ENCODE results near the gene CELSR1. TPM values are rescaled to one million over a fixed set of nuclear protein-coding genes. Genes with fewer than 3 reads are reported as not detected.
A peak's percentile ranks its signal among the peaks of the same experiment; 100 is the strongest.

Gene CELSR1
- total and polyA plus RNA-seq, 5 donors: 5.5 to 7.9 (median 5.7) TPM

DNA sequence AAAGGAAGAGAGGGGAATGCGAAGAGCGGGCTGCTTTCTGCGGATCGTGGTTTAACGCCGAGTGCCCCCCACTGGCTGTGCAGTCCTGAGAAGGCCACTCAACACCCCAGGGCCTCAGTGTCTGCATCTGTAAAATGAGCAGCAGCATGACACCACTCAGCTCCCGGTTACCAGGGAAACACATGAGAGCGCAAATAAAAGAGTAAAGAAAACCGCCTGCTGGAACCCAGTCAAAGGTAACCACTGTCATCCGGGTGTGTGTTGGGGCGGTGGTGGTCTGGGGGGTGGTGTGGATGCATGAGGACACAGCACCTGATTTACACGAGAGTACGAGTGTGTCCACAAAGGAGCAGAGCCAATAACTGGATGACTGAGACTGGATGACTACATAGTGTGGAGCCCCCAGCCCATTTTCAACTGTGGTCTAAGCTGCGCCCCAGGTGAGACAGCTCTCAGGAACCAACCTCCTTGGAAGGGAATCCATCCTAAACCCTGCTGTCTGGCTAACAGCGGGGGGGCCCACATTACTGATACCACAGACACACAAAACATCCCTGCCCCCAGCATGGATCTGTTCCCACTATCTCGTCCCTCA is 5.7 kb downstream of the CELSR1 start:
- Histone ChIP-seq H3K9me3 (ENCODE audit: control insufficient read depth, low read length) (no peaks in the 10 kb centered on the region), H3K27ac (ENCODE audit: low read length) (no peak overlapping the region), H3K27me3 (ENCODE audit: control insufficient read depth, insufficient read depth) (no peaks in the 10 kb centered on the region), H3K4me3 (ENCODE audit: low read length) (no peak overlapping the region), H3K4me1 (ENCODE audit: control insufficient read depth, insufficient read depth, low read length) (no peaks in the 10 kb centered on the region)
- DNase-seq (peak in 1 of 3 donors; percentile 12), ATAC-seq (no peak)
- intact Hi-C loops (cut with DNase I): no loop called here
- WGBS: 86% methylated on average over 16 of the region's 16 CpGs

DNA sequence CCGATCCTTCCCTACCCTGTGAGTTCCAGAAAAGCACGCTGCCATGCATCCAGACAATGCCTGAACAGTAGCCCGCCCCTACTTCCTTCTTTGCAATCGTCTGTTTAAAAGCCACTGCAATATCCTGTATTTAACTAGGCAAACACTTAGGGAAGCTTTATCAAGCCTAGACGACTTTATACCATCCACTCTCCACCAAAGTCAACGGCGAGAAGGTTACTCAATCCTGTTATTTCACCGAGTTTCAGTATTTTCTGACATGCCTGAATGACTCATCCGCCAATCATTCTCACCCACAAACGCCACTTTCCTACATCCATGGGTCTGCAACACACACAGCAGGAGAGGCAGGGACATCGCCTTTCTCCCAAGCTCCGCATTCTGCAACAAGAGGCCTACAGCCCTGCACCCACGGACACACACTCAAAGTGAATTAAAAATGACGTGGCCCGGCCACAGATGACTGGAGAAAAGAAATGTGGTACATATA is 9.3 kb downstream of the CELSR1 start:
- 59% methylated on average over 15 of the region's 15 CpGs for WGBS
- intact Hi-C loops (cut with DNase I): no loop called here
- H3K9me3 ChIP-seq (ENCODE audit: control insufficient read depth, low read length): no peaks in the 10 kb centered on the region
- no peak overlapping the region for H3K4me3 ChIP-seq (ENCODE audit: low read length)
- no peak overlapping the region for H3K27ac ChIP-seq (ENCODE audit: low read length)
- DNase-seq (peak in 1 of 3 donors; percentile 10), ATAC-seq (peak in 1 of 2 donors; percentile 14)
- H3K27me3 ChIP-seq (ENCODE audit: control insufficient read depth, insufficient read depth): no peaks in the 10 kb centered on the region
- no peaks in the 10 kb centered on the region for H3K4me1 ChIP-seq (ENCODE audit: control insufficient read depth, insufficient read depth, low read length)

DNA sequence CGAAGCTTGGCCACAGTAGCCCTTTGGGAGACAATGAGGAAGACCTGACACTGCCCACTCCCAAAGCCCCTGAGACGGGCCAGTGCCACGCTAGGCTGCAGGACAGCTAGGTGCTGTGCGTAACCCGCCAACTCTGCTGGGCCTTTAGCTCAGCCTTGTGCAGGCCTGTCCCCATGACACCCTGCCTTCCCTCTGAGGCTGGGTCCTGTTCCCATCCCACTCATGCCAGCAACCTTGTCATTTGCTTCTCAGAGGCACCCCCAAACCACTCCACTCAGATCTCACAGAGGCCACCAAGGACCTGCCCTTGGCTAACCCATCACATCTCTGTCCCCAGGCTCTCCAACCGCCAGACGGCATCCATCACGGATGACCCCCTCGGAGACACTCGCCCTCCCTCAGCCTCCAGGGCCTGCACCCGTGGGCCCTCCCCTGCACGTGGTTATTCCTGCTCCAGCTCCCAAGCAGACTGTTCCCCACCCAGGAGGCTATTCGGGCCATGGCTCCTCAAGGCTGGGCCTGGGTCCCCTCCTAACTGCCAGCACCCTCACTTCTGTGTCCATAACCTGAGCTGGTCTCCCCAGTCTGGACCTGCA is 11.1 kb downstream of the CELSR1 start:
- Histone ChIP-seq H3K4me1 (ENCODE audit: control insufficient read depth, insufficient read depth, low read length) (no peaks in the 10 kb centered on the region), H3K27ac (ENCODE audit: low read length) (no peak overlapping the region), H3K27me3 (ENCODE audit: control insufficient read depth, insufficient read depth) (no peaks in the 10 kb centered on the region), H3K9me3 (ENCODE audit: control insufficient read depth, low read length) (no peaks in the 10 kb centered on the region), H3K4me3 (ENCODE audit: low read length) (no peak overlapping the region)
- DNase-seq (peak in 1 of 3 donors; percentile 24), ATAC-seq (no peak)
- WGBS: 84% methylated on average over 13 of the region's 13 CpGs
- intact Hi-C loops (cut with DNase I): no loop called here

DNA sequence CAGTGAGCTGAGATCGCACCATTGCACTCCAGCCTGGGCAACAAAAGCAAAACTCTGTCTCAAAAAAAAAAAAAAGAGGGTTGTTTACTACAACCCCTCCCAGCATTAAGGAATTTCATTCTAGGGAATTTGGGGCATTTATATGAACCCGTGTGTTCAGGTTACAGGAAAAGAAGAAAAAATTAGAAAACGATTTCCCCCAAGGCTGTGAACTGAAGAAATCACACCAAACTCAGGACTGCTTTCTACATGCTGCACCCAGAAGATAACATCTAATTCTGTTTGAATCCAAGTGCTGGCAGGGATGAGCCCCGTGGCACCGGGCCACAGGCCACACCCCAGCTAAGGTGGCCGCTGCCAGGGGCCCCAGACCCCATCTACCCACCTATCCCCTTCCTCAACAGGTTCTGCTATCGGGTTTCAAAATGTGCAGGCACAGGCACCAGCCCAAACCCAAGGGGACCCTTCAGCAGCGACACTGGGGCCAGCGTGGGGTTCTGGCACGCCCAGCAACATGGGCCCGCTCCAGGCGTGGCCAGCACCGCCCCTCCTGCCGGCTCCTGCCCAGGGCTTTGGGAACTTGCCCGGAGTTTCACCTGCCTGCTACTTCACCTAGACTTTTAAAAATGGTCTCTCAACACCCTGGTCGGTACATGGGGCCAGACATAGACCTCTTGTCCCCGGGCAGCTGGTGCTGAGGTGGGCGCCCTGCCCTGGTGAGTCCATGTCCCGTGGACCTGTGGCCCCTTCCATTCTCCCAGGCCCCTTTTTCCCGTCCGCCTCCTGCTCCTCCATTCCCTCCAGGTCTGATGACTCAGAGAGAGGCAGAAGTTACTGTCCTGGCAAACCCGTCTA is 11.8 kb downstream of the CELSR1 start:
- ATAC-seq (no peak), DNase-seq (peak in 2 of 3 donors; percentile 25 to 36)
- 81% methylated on average over 22 of the region's 22 CpGs for whole genome bisulfite sequencing
- H3K4me1 ChIP-seq (ENCODE audit: control insufficient read depth, insufficient read depth, low read length): no peaks in the 10 kb centered on the region
- intact Hi-C loops (cut with DNase I): no loop called here
- no peak overlapping the region for H3K27ac ChIP-seq (ENCODE audit: low read length)
- H3K9me3 ChIP-seq (ENCODE audit: control insufficient read depth, low read length): no peaks in the 10 kb centered on the region
- H3K27me3 ChIP-seq (ENCODE audit: control insufficient read depth, insufficient read depth): no peaks in the 10 kb centered on the region
- H3K4me3 ChIP-seq (ENCODE audit: low read length): no peak overlapping the region

DNA sequence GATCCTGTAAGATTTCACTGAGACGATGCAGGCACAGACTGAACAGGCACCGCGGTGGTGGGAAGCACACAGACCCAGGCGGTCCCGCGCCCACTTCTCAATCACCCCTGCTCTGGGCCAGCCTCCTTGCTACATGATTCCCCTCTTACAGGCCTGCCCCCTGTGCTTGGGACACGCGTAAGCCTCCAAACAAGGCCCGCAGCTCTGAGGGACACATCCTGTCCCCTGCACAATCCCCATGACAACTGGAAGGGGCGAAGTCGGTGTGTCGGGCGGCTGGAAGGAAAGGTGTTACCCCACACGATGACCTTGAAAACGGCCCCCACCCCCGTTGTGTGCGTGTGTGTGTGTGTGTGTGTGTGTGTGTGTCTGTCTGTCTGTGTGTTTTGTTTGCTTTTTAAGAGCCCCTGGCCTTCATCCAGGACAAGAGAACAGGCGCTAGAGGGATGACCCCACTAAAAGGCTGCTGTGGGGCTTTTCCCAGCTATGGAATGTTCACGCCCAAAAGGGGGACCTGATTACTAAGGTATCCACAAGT is 13.1 kb downstream of the CELSR1 start:
- intact Hi-C loops (cut with DNase I): no loop called here
- 52% methylated on average over 19 of the region's 19 CpGs for whole genome bisulfite sequencing
- no peaks in the 10 kb centered on the region for H3K9me3 ChIP-seq (ENCODE audit: control insufficient read depth, low read length)
- H3K27ac ChIP-seq (ENCODE audit: low read length): no peak overlapping the region
- ATAC-seq (peak in 1 of 2 donors; percentile 20), DNase-seq (peak in 2 of 3 donors; percentile 22 to 39)
- no peak overlapping the region for H3K4me3 ChIP-seq (ENCODE audit: low read length)
- H3K4me1 ChIP-seq (ENCODE audit: control insufficient read depth, insufficient read depth, low read length): no peaks in the 10 kb centered on the region
- H3K27me3 ChIP-seq (ENCODE audit: control insufficient read depth, insufficient read depth): no peaks in the 10 kb centered on the region

DNA sequence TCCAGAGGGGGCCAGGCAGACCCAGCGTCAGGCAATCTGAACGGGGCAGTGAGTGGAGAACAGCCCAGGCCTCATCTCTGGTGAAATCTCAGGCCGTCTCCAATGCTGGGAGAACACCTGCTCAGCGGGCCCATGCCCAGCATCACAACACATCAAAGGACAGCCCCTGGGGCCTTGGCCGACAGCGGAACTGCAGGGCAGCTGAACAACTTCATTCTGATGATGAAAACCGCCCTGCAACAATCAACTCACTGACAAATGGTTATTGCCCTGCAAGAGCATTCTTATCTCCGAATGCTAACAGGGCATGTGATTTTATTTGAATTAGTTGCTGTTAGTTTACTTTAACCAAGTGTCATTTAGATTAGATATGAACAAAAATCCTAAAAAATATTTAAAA is 14.6 kb downstream of the CELSR1 start:
- Histone ChIP-seq H3K4me3 (ENCODE audit: low read length) (no peak overlapping the region), H3K4me1 (ENCODE audit: control insufficient read depth, insufficient read depth, low read length) (no peaks in the 10 kb centered on the region), H3K27ac (ENCODE audit: low read length) (no peak overlapping the region), H3K9me3 (ENCODE audit: control insufficient read depth, low read length) (no peaks in the 10 kb centered on the region), H3K27me3 (ENCODE audit: control insufficient read depth, insufficient read depth) (no peaks in the 10 kb centered on the region)
- WGBS: 51% methylated on average over 8 of the region's 8 CpGs
- ATAC-seq (no peak), DNase-seq (peak in 1 of 3 donors; percentile 35)
- intact Hi-C loops (cut with DNase I): no loop called here

DNA sequence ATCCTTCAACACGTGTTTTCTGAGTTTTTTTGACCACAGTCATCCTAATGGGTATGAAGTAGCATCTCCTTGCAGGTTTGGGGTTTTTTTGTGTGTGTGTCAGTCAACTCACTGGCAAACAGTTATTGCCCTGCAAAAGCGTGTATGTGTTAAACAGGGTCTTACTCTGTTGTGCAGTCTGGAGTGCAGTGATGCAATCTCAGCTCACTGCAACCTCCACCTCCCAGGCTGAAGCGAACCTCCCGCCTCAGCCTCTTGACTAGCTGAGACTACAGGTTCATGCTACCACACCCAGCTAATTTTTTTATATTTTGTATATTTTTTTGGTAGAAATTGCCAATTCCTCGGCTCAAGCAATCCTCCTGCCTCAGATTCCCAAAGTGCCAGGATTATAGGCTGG is 15.4 kb downstream of the CELSR1 start:
- Histone ChIP-seq H3K27ac (ENCODE audit: low read length) (no peak overlapping the region), H3K4me3 (ENCODE audit: low read length) (no peak overlapping the region), H3K9me3 (ENCODE audit: control insufficient read depth, low read length) (no peaks in the 10 kb centered on the region), H3K27me3 (ENCODE audit: control insufficient read depth, insufficient read depth) (no peaks in the 10 kb centered on the region), H3K4me1 (ENCODE audit: control insufficient read depth, insufficient read depth, low read length) (no peaks in the 10 kb centered on the region)
- no peak for DNase-seq
- WGBS: 82% methylated on average over 5 of the region's 5 CpGs
- intact Hi-C loops (cut with DNase I): no loop called here
- no peak for ATAC-seq

DNA sequence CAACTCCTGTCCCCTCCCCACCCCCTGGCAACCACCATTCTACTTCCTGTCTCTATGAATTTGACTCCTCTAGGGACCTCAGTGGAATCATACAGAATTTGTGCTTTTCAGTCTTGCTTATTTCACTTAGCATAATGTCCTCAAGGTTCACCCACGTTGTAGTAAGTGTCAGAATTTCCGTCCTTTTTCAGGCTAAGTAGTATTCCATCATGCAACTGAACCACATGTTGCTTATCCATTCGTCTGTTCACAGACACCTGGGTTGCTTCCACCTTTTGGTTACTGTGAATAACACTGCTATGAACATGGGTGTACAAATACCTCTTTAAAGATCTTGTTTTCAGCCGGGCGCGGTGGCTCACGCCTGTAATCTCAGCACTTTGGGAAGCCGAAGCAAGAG is 16.5 kb downstream of the CELSR1 start:
- Histone ChIP-seq H3K27me3 (ENCODE audit: control insufficient read depth, insufficient read depth) (no peaks in the 10 kb centered on the region), H3K4me3 (ENCODE audit: low read length) (no peak overlapping the region), H3K4me1 (ENCODE audit: control insufficient read depth, insufficient read depth, low read length) (no peaks in the 10 kb centered on the region), H3K27ac (ENCODE audit: low read length) (no peak overlapping the region), H3K9me3 (ENCODE audit: control insufficient read depth, low read length) (no peaks in the 10 kb centered on the region)
- intact Hi-C loops (cut with DNase I): no loop called here
- ATAC-seq: no peak
- no peak for DNase-seq
- WGBS: 89% methylated on average over 8 of the region's 8 CpGs

DNA sequence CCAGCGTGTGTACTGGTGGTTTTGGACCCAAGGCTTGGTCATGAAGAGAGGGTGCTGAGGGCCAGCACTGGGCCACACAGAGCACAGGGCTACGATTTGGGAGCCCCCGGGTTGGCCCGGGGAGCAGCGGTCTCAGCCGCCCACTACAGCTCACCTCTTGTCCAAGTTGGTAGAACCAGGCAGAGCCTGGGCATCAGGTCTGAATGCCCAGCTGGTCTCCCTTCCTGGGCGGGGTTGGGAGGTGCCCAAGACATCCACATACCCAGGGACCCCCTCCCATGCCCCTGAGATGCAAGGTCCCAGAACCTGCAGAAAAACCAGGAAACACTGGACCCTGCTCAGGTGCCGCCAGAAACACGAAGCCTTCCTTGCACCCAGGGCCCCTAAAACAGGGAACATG is 18.0 kb downstream of the CELSR1 start:
- Histone ChIP-seq H3K9me3 (ENCODE audit: control insufficient read depth, low read length) (no peaks in the 10 kb centered on the region), H3K27ac (ENCODE audit: low read length) (no peak overlapping the region), H3K27me3 (ENCODE audit: control insufficient read depth, insufficient read depth) (no peaks in the 10 kb centered on the region), H3K4me3 (ENCODE audit: low read length) (no peak overlapping the region), H3K4me1 (ENCODE audit: control insufficient read depth, insufficient read depth, low read length) (no peaks in the 10 kb centered on the region)
- intact Hi-C loops (cut with DNase I): no loop called here
- ATAC-seq (no peak), DNase-seq (peak in 1 of 3 donors; percentile 11)
- WGBS: 94% methylated on average over 9 of the region's 9 CpGs

DNA sequence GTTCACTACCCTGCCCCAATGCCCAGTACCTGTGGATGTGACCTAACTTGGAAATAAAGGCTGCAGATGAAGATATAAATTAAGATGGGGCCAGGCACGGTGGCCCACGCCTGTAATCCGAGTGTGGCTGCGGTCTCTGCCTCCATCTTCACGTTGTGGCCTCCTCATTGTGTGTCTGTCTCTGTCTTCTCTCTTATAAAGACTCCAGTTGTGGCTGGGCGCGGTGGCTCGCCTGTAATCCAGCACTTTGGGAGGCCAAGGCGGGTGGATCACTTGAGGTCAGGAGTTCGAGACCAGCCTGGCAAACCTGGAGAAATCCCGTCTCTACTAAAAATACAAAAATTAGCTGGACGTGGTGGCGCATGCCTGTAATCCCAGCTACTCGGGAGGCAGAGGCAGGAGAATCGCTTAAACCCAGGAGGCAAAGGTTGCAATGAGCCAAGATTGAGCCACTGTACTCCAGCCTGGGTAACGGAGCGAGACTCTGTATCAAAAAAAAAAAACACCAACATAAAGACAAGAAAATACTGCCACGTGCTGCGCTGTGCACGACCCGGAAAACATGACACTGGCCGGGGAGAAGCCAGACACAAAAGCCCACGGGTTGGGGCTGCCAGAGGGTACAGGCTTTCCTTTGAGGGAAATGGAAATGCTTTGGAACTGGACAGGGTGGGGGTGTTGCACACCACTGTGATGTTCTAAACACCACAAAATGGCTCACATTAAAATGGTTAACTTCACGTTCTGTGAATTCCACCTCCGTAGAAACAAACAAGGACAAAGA is 18.7 kb downstream of the CELSR1 start:
- intact Hi-C loops (cut with DNase I): no loop called here
- WGBS: 92% methylated on average over 25 of the region's 25 CpGs

More for the DNA sequence above, 18.7 kb downstream of the CELSR1 start:
- H3K27ac ChIP-seq (ENCODE audit: low read length): no peak overlapping the region
- H3K9me3 ChIP-seq (ENCODE audit: control insufficient read depth, low read length): no peaks in the 10 kb centered on the region
- no peaks in the 10 kb centered on the region for H3K4me1 ChIP-seq (ENCODE audit: control insufficient read depth, insufficient read depth, low read length)
- DNase-seq: no peak
- no peaks in the 10 kb centered on the region for H3K27me3 ChIP-seq (ENCODE audit: control insufficient read depth, insufficient read depth)
- no peak for ATAC-seq
- no peak overlapping the region for H3K4me3 ChIP-seq (ENCODE audit: low read length)

All from right cardiac atrium (tissue), 5 donors.